Stimulated activated effector memory CD8-positive, alpha-beta T cell treated with anti-CD3 and anti-CD28 coated beads, Interleukin-12 subunit alpha, Interleukin-12 subunit beta, amount 100 ng/mL, for 72 hours (primary cell): ENCODE data around the gene C11orf97.
"Not testable (repeated sequence)": the region's sequence is repeated elsewhere in the genome, so short reads cannot be mapped to it uniquely, and the experiment has no call there.

Experiments
- ATAC-seq: fragments of 150-1000 bp; cut with Tn5 transposase; 2 replicates; pipeline ENCODE4 v1.10.0; 2021
- DNase-seq, 2 donors: peaks; one replicate each; pipeline ENCODE4 v3.0.0; 2021 to 2022; ENCODE audit warnings: low spot score in 2 of 2
- H3K27ac Mint-ChIP-seq: one replicate; pipeline ENCODE4 v1.8.0; 2022; ENCODE audit warnings: mild to moderate bottlenecking, mixed read lengths
- H3K36me3 Mint-ChIP-seq: one replicate; pipeline ENCODE4 v1.8.0; 2022; ENCODE audit warnings: mild to moderate bottlenecking, mixed read lengths
- H3K4me1 Mint-ChIP-seq: one replicate; pipeline ENCODE4 v1.8.0; 2022; ENCODE audit warnings: mixed read lengths
- H3K4me3 Mint-ChIP-seq: one replicate; pipeline ENCODE4 v1.8.0; 2022; ENCODE audit warnings: mild to moderate bottlenecking, mixed read lengths
- H3K9me3 Mint-ChIP-seq: one replicate; pipeline ENCODE4 v1.8.0; 2022; ENCODE audit warnings: mixed read lengths

C11orf97 gene

GRCh38 chr11:94543695-94544645 lies 31.7 kb downstream of the C11orf97 start, which contains the start of gene FUT4:
FUT4 (plus strand) TSS chr11:94543921; CDS start chr11:94544134, 213 bp downstream.
- peak within 1 kb of the TSS; percentile 97 for H3K4me3 Mint-ChIP-seq
- no peaks in the 10 kb centered on the region for H3K9me3 Mint-ChIP-seq
- ATAC-seq (peak; percentile 91), DNase-seq (peak; percentile 67 to 90)
- H3K4me1 Mint-ChIP-seq: peaks cover 37% of the 10 kb centered on the region
- H3K27ac Mint-ChIP-seq: peak within 1 kb of the TSS; percentile 99
- peaks cover 19% of the 10 kb centered on the region for H3K36me3 Mint-ChIP-seq

- ATAC-seq: peak; percentile 17
- H3K9me3 Mint-ChIP-seq: no peaks in the 10 kb centered on the region
- peaks cover 19% of the 10 kb centered on the region for H3K36me3 Mint-ChIP-seq
- H3K4me1 Mint-ChIP-seq: peaks cover 37% of the 10 kb centered on the region
- peak overlapping the region; percentile 97 for H3K4me3 Mint-ChIP-seq
- H3K27ac Mint-ChIP-seq: peak overlapping the region; percentile 58
- no peak for DNase-seq
These were observed 32.5 kb downstream of the C11orf97 start for GRCh38 chr11:94544646-94545263.

DNA sequence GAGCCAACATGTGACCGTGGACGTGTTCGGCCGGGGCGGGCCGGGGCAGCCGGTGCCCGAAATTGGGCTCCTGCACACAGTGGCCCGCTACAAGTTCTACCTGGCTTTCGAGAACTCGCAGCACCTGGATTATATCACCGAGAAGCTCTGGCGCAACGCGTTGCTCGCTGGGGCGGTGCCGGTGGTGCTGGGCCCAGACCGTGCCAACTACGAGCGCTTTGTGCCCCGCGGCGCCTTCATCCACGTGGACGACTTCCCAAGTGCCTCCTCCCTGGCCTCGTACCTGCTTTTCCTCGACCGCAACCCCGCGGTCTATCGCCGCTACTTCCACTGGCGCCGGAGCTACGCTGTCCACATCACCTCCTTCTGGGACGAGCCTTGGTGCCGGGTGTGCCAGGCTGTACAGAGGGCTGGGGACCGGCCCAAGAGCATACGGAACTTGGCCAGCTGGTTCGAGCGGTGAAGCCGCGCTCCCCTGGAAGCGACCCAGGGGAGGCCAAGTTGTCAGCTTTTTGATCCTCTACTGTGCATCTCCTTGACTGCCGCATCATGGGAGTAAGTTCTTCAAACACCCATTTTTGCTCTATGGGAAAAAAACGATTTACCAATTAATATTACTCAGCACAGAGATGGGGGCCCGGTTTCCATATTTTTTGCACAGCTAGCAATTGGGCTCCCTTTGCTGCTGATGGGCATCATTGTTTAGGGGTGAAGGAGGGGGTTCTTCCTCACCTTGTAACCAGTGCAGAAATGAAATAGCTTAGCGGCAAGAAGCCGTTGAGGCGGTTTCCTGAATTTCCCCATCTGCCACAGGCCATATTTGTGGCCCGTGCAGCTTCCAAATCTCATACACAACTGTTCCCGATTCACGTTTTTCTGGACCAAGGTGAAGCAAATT lies 33.3 kb downstream of the C11orf97 start:
- Mint-ChIP-seq H3K36me3 (peaks cover 19% of the 10 kb centered on the region), H3K4me1 (peaks cover 44% of the 10 kb centered on the region), H3K9me3 (no peaks in the 10 kb centered on the region), H3K27ac (peak overlapping the region; percentile 58), H3K4me3 (peak overlapping the region; percentile 97)
- peak in 1 of 2 donors; percentile 9 for DNase-seq
- ATAC-seq: no peak

- no peak for ATAC-seq
- Mint-ChIP-seq H3K4me3 (peak overlapping the region; percentile 97), H3K4me1 (peaks cover 46% of the 10 kb centered on the region), H3K9me3 (no peaks in the 10 kb centered on the region), H3K27ac (peak overlapping the region; percentile 58), H3K36me3 (peaks cover 19% of the 10 kb centered on the region)
- no peak for DNase-seq
These were observed 33.9 kb downstream of the C11orf97 start for GRCh38 chr11:94546162-94546470.

DNA sequence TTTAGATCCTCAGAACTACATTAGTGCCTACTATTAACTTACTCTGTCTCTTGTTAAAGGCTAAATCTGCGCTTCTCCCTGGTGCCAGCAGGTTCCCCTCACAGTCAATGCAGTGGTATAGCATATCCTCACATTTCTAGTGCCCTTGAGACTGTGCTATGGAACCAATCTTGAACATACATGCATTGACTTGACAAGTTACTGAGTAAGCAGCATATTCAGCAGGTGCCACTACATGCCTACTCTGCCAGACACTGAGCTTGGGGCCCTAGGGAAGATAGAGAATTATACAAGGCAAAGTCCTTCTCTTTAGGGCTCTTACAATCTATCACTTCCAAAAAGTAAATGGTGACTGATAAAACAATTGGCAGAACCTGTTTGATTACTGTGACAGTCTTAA lies 34.6 kb downstream of the C11orf97 start:
- Mint-ChIP-seq H3K36me3 (peaks cover 19% of the 10 kb centered on the region), H3K4me3 (peak overlapping the region; percentile 97), H3K9me3 (no peaks in the 10 kb centered on the region), H3K4me1 (peaks cover 46% of the 10 kb centered on the region), H3K27ac (no peak overlapping the region)
- DNase-seq (no peak), ATAC-seq (no peak)

DNA sequence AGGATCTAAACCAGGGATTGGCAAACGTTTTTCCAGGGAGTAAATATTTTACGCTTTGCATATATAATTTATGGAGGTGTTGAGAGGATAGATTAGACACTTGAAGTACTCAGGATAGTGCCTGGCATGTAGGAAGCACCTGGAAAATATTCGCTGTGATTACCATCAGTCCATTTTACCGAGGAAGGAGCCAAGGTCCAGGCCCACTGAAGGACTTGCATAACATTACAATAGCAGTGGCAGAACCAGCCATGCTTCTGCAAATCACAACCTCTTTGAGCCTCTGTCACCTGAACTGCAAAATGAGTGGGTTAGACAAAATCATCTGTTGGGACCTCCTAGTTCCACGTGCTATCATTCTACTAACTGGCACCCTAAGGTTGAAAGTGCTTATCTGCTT lies 36.9 kb downstream of the C11orf97 start:
- DNase-seq (no peak), ATAC-seq (no peak)
- H3K4me1 Mint-ChIP-seq: peaks cover 35% of the 10 kb centered on the region
- H3K27ac Mint-ChIP-seq: no peak overlapping the region
- H3K4me3 Mint-ChIP-seq: no peak overlapping the region
- H3K9me3 Mint-ChIP-seq: no peaks in the 10 kb centered on the region
- peaks cover 12% of the 10 kb centered on the region for H3K36me3 Mint-ChIP-seq

DNA sequence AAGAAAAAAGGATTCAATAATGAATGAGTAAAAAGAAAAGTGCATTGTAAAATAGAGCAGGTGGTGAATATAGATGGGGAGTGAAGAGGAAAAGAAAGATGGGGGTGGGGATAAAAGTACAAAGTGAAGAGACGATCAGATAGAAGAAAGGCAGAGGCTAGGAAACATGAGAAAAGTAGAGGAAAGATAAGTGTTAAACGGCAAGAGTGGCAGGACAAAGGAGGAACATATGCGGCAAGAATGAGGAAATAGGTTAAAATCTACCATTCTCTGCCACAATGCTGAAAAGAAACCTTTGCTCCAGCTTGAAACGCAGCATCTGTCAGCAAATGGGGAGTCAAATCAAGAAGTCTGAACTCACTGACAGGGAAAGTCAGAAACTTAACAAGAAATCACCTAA lies 38.3 kb downstream of the C11orf97 start:
- Mint-ChIP-seq H3K4me1 (peaks cover 31% of the 10 kb centered on the region), H3K36me3 (peaks cover 8% of the 10 kb centered on the region), H3K27ac (no peak overlapping the region), H3K9me3 (no peaks in the 10 kb centered on the region), H3K4me3 (no peak overlapping the region)
- DNase-seq (no peak), ATAC-seq (no peak)

- DNase-seq (no peak), ATAC-seq (no peak)
These were observed 41.7 kb downstream of the C11orf97 start for GRCh38 chr11:94553938-94554337.

DNA sequence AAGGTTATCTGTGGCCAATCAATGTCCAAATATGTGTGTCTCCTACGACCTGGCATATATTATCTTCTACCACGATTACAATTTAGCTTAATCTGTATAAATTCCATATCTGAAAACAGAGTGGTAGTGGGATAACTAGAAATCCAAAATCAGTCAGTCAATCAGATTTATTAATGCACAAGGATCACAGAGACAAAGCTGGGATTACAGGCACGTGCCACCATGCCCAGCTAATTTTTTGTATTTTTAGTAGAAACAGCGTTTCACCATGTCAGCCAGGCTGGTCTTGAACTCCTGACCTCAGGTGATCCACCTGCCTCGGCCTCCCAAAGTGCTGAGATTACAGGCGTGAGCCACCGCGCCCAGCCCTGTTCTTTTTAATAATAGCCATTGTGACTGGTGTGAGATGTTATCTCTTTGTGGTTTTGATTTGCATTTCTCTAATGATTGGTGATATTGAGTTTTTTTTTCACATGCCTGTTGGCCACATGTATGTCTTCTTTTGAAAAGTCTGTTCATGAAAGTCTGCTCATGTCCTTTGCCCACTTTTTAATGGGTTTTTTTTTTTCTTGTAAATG lies 43.6 kb downstream of the C11orf97 start:
- not testable (repeated sequence) for H3K36me3 Mint-ChIP-seq, H3K9me3 Mint-ChIP-seq, ATAC-seq, DNase-seq, H3K27ac Mint-ChIP-seq, H3K4me3 Mint-ChIP-seq, H3K4me1 Mint-ChIP-seq

More at GRCh38 chr11:94553938-94554337, 41.7 kb downstream of the C11orf97 start:
- Mint-ChIP-seq H3K36me3 (no peaks in the 10 kb centered on the region), H3K9me3 (no peaks in the 10 kb centered on the region), H3K4me3 (no peak overlapping the region), H3K4me1 (peaks cover 9% of the 10 kb centered on the region), H3K27ac (no peak overlapping the region)

- H3K4me3 Mint-ChIP-seq: no peak overlapping the region
- no peaks in the 10 kb centered on the region for H3K4me1 Mint-ChIP-seq
- DNase-seq: no peak
- no peak for ATAC-seq
- no peaks in the 10 kb centered on the region for H3K36me3 Mint-ChIP-seq
- H3K9me3 Mint-ChIP-seq: no peaks in the 10 kb centered on the region
- no peak overlapping the region for H3K27ac Mint-ChIP-seq
These were observed 45.2 kb downstream of the C11orf97 start for GRCh38 chr11:94557421-94557820.

DNA sequence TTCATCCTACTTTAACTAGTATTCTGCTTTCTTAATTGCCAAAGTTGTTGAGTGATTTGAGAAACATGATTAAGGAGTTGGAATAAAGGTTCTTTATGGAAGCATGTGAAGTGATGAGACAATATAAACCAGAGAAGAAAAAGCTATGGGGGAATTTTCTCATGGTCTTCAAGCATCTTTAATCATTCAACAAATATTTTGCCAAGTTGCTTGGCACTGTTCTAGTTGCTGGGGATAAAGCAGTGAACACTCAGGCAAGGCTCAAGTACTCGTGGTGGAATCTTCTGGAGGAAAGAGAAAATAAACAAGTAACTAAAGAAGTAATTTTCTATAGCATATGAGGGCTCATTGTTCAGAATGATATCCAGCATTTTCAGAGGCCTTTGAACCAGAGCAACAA lies 45.7 kb downstream of the C11orf97 start:
- DNase-seq (no peak), ATAC-seq (no peak)
- Mint-ChIP-seq H3K4me1 (no peaks in the 10 kb centered on the region), H3K9me3 (no peaks in the 10 kb centered on the region), H3K36me3 (no peaks in the 10 kb centered on the region), H3K27ac (no peak overlapping the region), H3K4me3 (no peak overlapping the region)

DNA sequence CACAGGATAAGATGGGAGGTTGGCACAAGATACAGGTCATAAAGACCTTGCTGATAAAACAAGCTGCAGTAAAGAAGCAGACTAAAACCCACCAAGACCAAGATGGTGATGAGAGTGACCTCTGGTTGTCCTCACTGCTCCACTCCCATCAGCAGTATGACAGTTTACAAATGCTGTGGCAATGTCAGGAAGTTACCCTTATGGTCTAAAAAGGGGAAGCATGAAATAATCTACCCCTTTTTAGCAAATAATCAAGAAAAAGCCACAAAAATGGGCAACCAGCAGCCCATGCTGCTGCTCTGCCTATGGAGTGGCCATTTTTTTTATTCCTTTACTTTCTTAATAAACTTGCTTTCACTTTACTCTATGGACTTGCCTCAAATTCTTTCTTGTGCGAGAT lies 46.2 kb downstream of the C11orf97 start:
- ATAC-seq: no peak
- no peaks in the 10 kb centered on the region for H3K36me3 Mint-ChIP-seq
- no peaks in the 10 kb centered on the region for H3K4me1 Mint-ChIP-seq
- H3K4me3 Mint-ChIP-seq: no peak overlapping the region
- H3K27ac Mint-ChIP-seq: no peak overlapping the region
- no peaks in the 10 kb centered on the region for H3K9me3 Mint-ChIP-seq
- DNase-seq: no peak

DNA sequence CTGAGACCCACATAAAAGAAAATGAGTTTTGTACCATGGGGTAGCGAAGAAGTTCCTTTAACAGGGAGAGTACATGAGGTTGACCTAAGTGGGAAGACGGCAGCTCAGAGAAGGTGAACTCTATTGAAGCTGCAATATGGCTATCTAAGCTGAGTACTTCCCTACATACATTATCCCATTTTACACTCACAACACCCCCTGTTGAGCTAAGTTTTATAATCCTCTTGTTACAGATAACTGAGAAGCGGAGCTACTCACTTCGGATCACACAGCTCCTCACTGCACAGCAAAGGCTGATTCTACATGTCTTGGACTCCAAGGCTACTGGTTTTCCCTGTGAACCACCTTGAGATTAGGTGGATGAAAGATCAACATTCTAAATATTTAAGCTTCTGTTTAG lies 46.7 kb downstream of the C11orf97 start:
- Mint-ChIP-seq H3K4me3 (no peak overlapping the region), H3K4me1 (no peaks in the 10 kb centered on the region), H3K9me3 (no peaks in the 10 kb centered on the region), H3K27ac (no peak overlapping the region), H3K36me3 (no peaks in the 10 kb centered on the region)
- no peak for DNase-seq
- ATAC-seq: no peak

DNA sequence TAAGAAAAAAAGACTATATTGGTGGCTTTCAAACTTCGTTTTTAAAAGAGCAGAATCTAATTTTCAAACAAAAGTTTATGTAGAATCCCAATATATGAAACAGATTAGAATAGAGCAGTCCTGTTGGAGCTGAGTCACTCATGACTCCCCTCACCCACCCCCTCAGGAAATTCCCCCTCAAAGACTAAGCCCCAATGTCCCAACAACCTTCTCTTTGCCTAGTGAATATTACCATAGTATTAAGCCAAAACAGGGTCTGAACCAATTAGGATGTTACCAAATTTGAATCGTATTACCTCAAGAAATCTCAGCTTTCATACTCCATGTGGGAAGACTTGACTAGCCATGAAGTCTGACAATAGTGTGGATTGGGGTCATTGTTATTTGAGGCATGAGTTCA lies 47.1 kb downstream of the C11orf97 start:
- H3K4me3 Mint-ChIP-seq: no peak overlapping the region
- ATAC-seq (no peak), DNase-seq (no peak)
- H3K36me3 Mint-ChIP-seq: no peaks in the 10 kb centered on the region
- no peaks in the 10 kb centered on the region for H3K9me3 Mint-ChIP-seq
- no peak overlapping the region for H3K27ac Mint-ChIP-seq
- no peaks in the 10 kb centered on the region for H3K4me1 Mint-ChIP-seq

DNA sequence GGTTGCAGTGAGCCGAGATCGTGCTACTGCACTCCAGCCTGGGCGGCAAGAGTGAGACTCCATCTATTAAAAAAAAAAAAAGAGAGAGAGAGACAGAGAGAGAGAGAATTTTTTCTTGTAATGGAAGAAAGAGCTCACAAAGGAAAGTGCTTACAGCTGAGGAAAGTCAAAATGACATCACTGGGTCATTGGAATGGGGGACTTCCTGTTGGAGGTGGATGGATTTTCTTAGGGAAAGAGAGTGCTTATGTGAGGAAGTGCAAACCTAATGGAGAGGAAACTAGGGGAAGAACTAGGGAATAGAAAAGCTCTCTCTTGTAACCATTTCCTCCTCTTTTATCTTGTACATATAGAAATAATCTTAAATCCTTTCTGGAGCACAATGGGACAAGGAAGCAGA lies 48.6 kb downstream of the C11orf97 start:
- no peaks in the 10 kb centered on the region for H3K9me3 Mint-ChIP-seq
- H3K36me3 Mint-ChIP-seq: no peaks in the 10 kb centered on the region
- H3K4me1 Mint-ChIP-seq: no peaks in the 10 kb centered on the region
- no peak overlapping the region for H3K27ac Mint-ChIP-seq
- DNase-seq (no peak), ATAC-seq (no peak)
- H3K4me3 Mint-ChIP-seq: no peak overlapping the region
